H9 (cell line): ENCODE data around the gene LILRB1. TPM values are rescaled to one million over a fixed set of nuclear protein-coding genes. Genes with fewer than 3 reads are reported as not detected.
"Not testable (repeated sequence)": the region's sequence is repeated elsewhere in the genome, so short reads cannot be mapped to it uniquely, and the experiment has no call there.

ENCODE experiments used
- DNase-seq: peaks from one replicate; pipeline ENCODE4 v3.0.0-alpha.2; 2017
- H2AFZ ChIP-seq: one replicate; pipeline ENCODE4 v1.6.1; 2013; ENCODE audit warnings: mild to moderate bottlenecking, low read length, control low read depth, moderate library complexity
- H2AK5ac ChIP-seq: 2 replicates; pipeline ENCODE4 v1.6.1; 2013; ENCODE audit warnings: low read length, control low read depth, mixed read lengths; ENCODE audit not compliant: insufficient read length
- H2BK120ac ChIP-seq: one replicate; pipeline ENCODE4 v1.6.1; 2013; ENCODE audit warnings: low read depth, mild to moderate bottlenecking, low read length, control low read depth, inconsistent platforms; ENCODE audit not compliant: poor library complexity, severe bottlenecking
- H2BK12ac ChIP-seq: 2 replicates; pipeline ENCODE4 v1.6.1; 2013; ENCODE audit warnings: low read length, control low read depth, mixed read lengths, low read depth; ENCODE audit not compliant: insufficient read length
- H2BK15ac ChIP-seq: 2 replicates; pipeline ENCODE4 v1.6.1; 2013; ENCODE audit warnings: low read depth, low read length, control low read depth
- H2BK20ac ChIP-seq: one replicate; pipeline ENCODE4 v1.6.1; 2013; ENCODE audit warnings: low read depth, mild to moderate bottlenecking, low read length, control low read depth, inconsistent platforms; ENCODE audit not compliant: poor library complexity, severe bottlenecking
- H2BK5ac ChIP-seq: 2 replicates; pipeline ENCODE4 v1.6.1; 2013; ENCODE audit warnings: low read length, control low read depth, mixed read lengths; ENCODE audit not compliant: insufficient read length
- H3K14ac ChIP-seq: 2 replicates; pipeline ENCODE4 v1.6.1; 2013; ENCODE audit warnings: low read length, control low read depth; ENCODE audit not compliant: insufficient read depth
- H3K18ac ChIP-seq: 2 replicates; pipeline ENCODE4 v1.6.1; 2013; ENCODE audit warnings: low read depth, mild to moderate bottlenecking, mixed read lengths, low read length, control low read depth; ENCODE audit not compliant: insufficient read length
- H3K23ac ChIP-seq: 2 replicates; pipeline ENCODE4 v1.6.1; 2013; ENCODE audit warnings: low read length, control low read depth, mixed read lengths, low read depth; ENCODE audit not compliant: insufficient read length
- H3K23me2 ChIP-seq: 2 replicates; pipeline ENCODE4 v1.6.1; 2013; ENCODE audit warnings: low read depth, mild to moderate bottlenecking, mixed read lengths, low read length, control low read depth; ENCODE audit not compliant: insufficient read length, poor library complexity, severe bottlenecking
- H3K27ac ChIP-seq: 2 replicates; pipeline ENCODE4 v1.5.1; 2013; ENCODE audit warnings: low read length, control low read depth, mixed read lengths, low read depth; ENCODE audit not compliant: insufficient read length
- H3K27me3 ChIP-seq: 2 replicates; pipeline ENCODE4 v1.6.1; 2013; ENCODE audit warnings: low read length, control low read depth, inconsistent platforms; ENCODE audit not compliant: insufficient read depth
- H3K4ac ChIP-seq: 2 replicates; pipeline ENCODE4 v1.6.1; 2013; ENCODE audit warnings: low read depth, mild to moderate bottlenecking, control low read depth, inconsistent platforms, low read length, moderate library complexity
- H3K4me1 ChIP-seq: 2 replicates; pipeline ENCODE4 v1.6.1; 2013; ENCODE audit warnings: low read length, control low read depth, inconsistent platforms; ENCODE audit not compliant: insufficient read depth
- H3K4me2 ChIP-seq: 2 replicates; pipeline ENCODE4 v1.6.1; 2013; ENCODE audit warnings: low read length, control low read depth, mixed read lengths; ENCODE audit not compliant: insufficient read length, insufficient read depth
- H3K56ac ChIP-seq: 2 replicates; pipeline ENCODE4 v1.6.1; 2013; ENCODE audit warnings: low read depth, mild to moderate bottlenecking, mixed read lengths, low read length, control low read depth; ENCODE audit not compliant: insufficient read length
- H3K79me1 ChIP-seq: 2 replicates; pipeline ENCODE4 v1.6.1; 2013; ENCODE audit warnings: low read depth, mild to moderate bottlenecking, moderate library complexity, low read length, control low read depth, inconsistent platforms; ENCODE audit not compliant: insufficient read depth, poor library complexity, severe bottlenecking
- H3K79me2 ChIP-seq: 2 replicates; pipeline ENCODE4 v1.6.1; 2013; ENCODE audit warnings: low read length, control low read depth, inconsistent platforms; ENCODE audit not compliant: insufficient read depth
- H3K9ac ChIP-seq: 2 replicates; pipeline ENCODE4 v1.6.1; 2013; ENCODE audit warnings: low read length, control low read depth, mixed read lengths; ENCODE audit not compliant: insufficient read length; ENCODE audit errors: extremely low read depth
- H3K9me3 ChIP-seq: one replicate; pipeline ENCODE4 v1.6.1; 2013; ENCODE audit warnings: low read depth, low read length, inconsistent platforms; ENCODE audit not compliant: control insufficient read depth
- H3T11ph ChIP-seq: one replicate; pipeline ENCODE4 v1.6.1; 2013; ENCODE audit warnings: mild to moderate bottlenecking, low read length, control low read depth, inconsistent platforms
- H4K20me1 ChIP-seq: one replicate; pipeline ENCODE4 v1.6.1; 2013; ENCODE audit not compliant: control insufficient read depth, insufficient read length, insufficient read depth
- H4K5ac ChIP-seq: 2 replicates; pipeline ENCODE4 v1.6.1; 2013; ENCODE audit warnings: low read depth, mild to moderate bottlenecking, mixed read lengths, low read length, control low read depth; ENCODE audit not compliant: insufficient read length
- H4K8ac ChIP-seq: replicated peaks from 2 replicates; pipeline ENCODE4 v1.6.1; 2013; ENCODE audit warnings: low read length, control low read depth, mixed read lengths, low read depth; ENCODE audit not compliant: insufficient read length
- H4K91ac ChIP-seq: 2 replicates; pipeline ENCODE4 v1.6.1; 2013; ENCODE audit warnings: low read depth, mild to moderate bottlenecking, moderate library complexity, mixed read lengths, low read length, control low read depth; ENCODE audit not compliant: insufficient read length
- H3K27ac Mint-ChIP-seq, 3 experiments: 2 replicates in 2 of 3; 3 replicates in 1 of 3; pipeline ENCODE4 v1.8.0; 2020 to 2021; ENCODE audit warnings: mixed read lengths in 3 of 3, mild to moderate bottlenecking in 1 of 3, moderate library complexity in 1 of 3
- H3K27me3 Mint-ChIP-seq: 2 replicates; pipeline ENCODE4 v1.8.0; 2021; ENCODE audit warnings: low read depth, mild to moderate bottlenecking, moderate library complexity, mixed read lengths
- H3K36me3 Mint-ChIP-seq, 3 experiments: 2 replicates in 2 of 3; 3 replicates in 1 of 3; pipeline ENCODE4 v1.8.0; 2020 to 2021; ENCODE audit warnings: low read depth in 3 of 3, mixed read lengths in 3 of 3; ENCODE audit not compliant: insufficient read depth in 1 of 3
- H3K4me1 Mint-ChIP-seq, 2 experiments: 2 replicates each; pipeline ENCODE4 v1.8.0; 2020; ENCODE audit warnings: mixed read lengths in 2 of 2
- H3K4me3 Mint-ChIP-seq, 2 experiments: 2 replicates in 1 of 2; 3 replicates in 1 of 2; pipeline ENCODE4 v1.8.0; 2020 to 2021; ENCODE audit warnings: mild to moderate bottlenecking in 2 of 2, mixed read lengths in 2 of 2, moderate library complexity in 1 of 2
- H3K9me3 Mint-ChIP-seq, 2 experiments: 2 replicates in 1 of 2; 3 replicates in 1 of 2; pipeline ENCODE4 v1.8.0; 2020; ENCODE audit warnings: mild to moderate bottlenecking in 2 of 2, mixed read lengths in 2 of 2, moderate library complexity in 1 of 2
- WGBS: extraction: QIAGEN DNeasy Blood & Tissue Kit; methylation state at CpG from one replicate; pipeline ENCODE4 v1.1.7; 2013; ENCODE audit warnings: missing lambda C conversion rate, low lambda C conversion rate, mixed read lengths; ENCODE audit not compliant: insufficient read length; ENCODE audit errors: extremely low coverage; 5-methylcytosine and 5-hydroxymethylcytosine counted together
- total RNA-seq: library from RNA; stranded (reverse); gene quantifications from 2 replicates; pipeline ENCODE4 v1.2.1, GENCODE V29; 2021

The LILRB1 gene
- total RNA-seq, 1 experiment from 2014 or later, result not detected

- H2BK5ac ChIP-seq, H3K4ac ChIP-seq, H2AFZ ChIP-seq, H3K4me3 Mint-ChIP-seq, H3K23me2 ChIP-seq, H3K23ac ChIP-seq, H2BK15ac ChIP-seq, H3K4me2 ChIP-seq, H3K9ac ChIP-seq, H4K5ac ChIP-seq, H3K4me1 ChIP-seq, H3K4me1 Mint-ChIP-seq, H3T11ph ChIP-seq, DNase-seq, H2BK12ac ChIP-seq, H3K27ac ChIP-seq, H3K79me1 ChIP-seq, H4K8ac ChIP-seq, H3K56ac ChIP-seq, H2BK20ac ChIP-seq, H3K27me3 Mint-ChIP-seq, H2AK5ac ChIP-seq, H3K27ac Mint-ChIP-seq, H4K20me1 ChIP-seq, H3K27me3 ChIP-seq, H4K91ac ChIP-seq, H3K79me2 ChIP-seq, H2BK120ac ChIP-seq, H3K14ac ChIP-seq, H3K18ac ChIP-seq: not testable (repeated sequence)
- no CpG with 5 or more reads among the region's 9 CpGs for WGBS
- peaks cover 88 to 91% of the 10 kb centered on the region in 2 experiments for H3K9me3 Mint-ChIP-seq
- H3K36me3 Mint-ChIP-seq, result peaks cover 5 to 24% (median 9%) of the 10 kb centered on the region in 3 experiments
- peaks cover 83% of the 10 kb centered on the region for H3K9me3 ChIP-seq
Observed at GRCh38 chr19:54593931-54594626, 36.2 kb upstream of the LILRB1 start.
